ENCODE results near the gene OR3A2. TPM values are rescaled to one million over a fixed set of nuclear protein-coding genes. Genes with fewer than 3 reads are reported as not detected.
"Not testable (repeated sequence)": the region's sequence is repeated elsewhere in the genome, so short reads cannot be mapped to it uniquely, and the experiment has no call there.

OR3A2 gene
- total RNA-seq, 1 donor from 2014 or later: 1.6 TPM

GRCh38 chr17:3398310-3398709 is 12.2 kb upstream of the OR3A2 start, which contains the start of gene OR1E1:
TSS of gene OR1E1 (minus strand) at chr17:3398410. CDS start at chr17:3398410, 0 bp downstream.
- no peaks in the 10 kb centered on the region for H3K27me3 ChIP-seq (ENCODE audit: control insufficient read depth in 3 of 3, insufficient read depth in 3 of 3, low read length in 3 of 3)
- no peaks in the 10 kb centered on the region for H3K9me3 ChIP-seq (ENCODE audit: control insufficient read depth in 3 of 3, low read length in 3 of 3)
- H3K36me3 ChIP-seq (ENCODE audit: control insufficient read depth in 3 of 3, insufficient read depth in 3 of 3, low read length in 3 of 3): no peaks in the 10 kb centered on the region
- H3K4me1 ChIP-seq (ENCODE audit: control insufficient read depth in 3 of 3, insufficient read depth in 3 of 3, low read length in 3 of 3): no peaks in the 10 kb centered on the region
- no peak within 1 kb of the TSS for H3K4me3 ChIP-seq (ENCODE audit: low read length in 3 of 3)
- no peak within 1 kb of the TSS for H3K27ac ChIP-seq (ENCODE audit: low read depth, low read length)
- H3K9ac ChIP-seq (ENCODE audit: low read depth in 1 of 3, low read length in 3 of 3): no peak within 1 kb of the TSS

GRCh38 chr17:3397801-3398200 is 11.7 kb upstream of the OR3A2 start:
- H3K27me3 ChIP-seq (ENCODE audit: control insufficient read depth in 3 of 3, insufficient read depth in 3 of 3, low read length in 3 of 3); H3K27ac ChIP-seq (ENCODE audit: low read depth, low read length); H3K9me3 ChIP-seq (ENCODE audit: control insufficient read depth in 3 of 3, low read length in 3 of 3); H3K9ac ChIP-seq (ENCODE audit: low read depth in 1 of 3, low read length in 3 of 3); H3K4me1 ChIP-seq (ENCODE audit: control insufficient read depth in 3 of 3, insufficient read depth in 3 of 3, low read length in 3 of 3); H3K4me3 ChIP-seq (ENCODE audit: low read length in 3 of 3); H3K36me3 ChIP-seq (ENCODE audit: control insufficient read depth in 3 of 3, insufficient read depth in 3 of 3, low read length in 3 of 3): not testable (repeated sequence)

GRCh38 chr17:3389791-3390190 is 3.7 kb upstream of the OR3A2 start:
- peaks cover 10 to 16% (median 14%) of the 10 kb centered on the region in 3 donors for H3K27me3 ChIP-seq (ENCODE audit: control insufficient read depth in 3 of 3, insufficient read depth in 3 of 3, low read length in 3 of 3)
- H3K4me3 ChIP-seq (ENCODE audit: low read length in 3 of 3): no peak overlapping the region
- no peak overlapping the region for H3K9ac ChIP-seq (ENCODE audit: low read depth in 1 of 3, low read length in 3 of 3)
- no peaks in the 10 kb centered on the region for H3K36me3 ChIP-seq (ENCODE audit: control insufficient read depth in 3 of 3, insufficient read depth in 3 of 3, low read length in 3 of 3)
- H3K9me3 ChIP-seq (ENCODE audit: control insufficient read depth in 3 of 3, low read length in 3 of 3): no peaks in the 10 kb centered on the region
- no peaks in the 10 kb centered on the region for H3K4me1 ChIP-seq (ENCODE audit: control insufficient read depth in 3 of 3, insufficient read depth in 3 of 3, low read length in 3 of 3)
- H3K27ac ChIP-seq (ENCODE audit: low read depth, low read length): no peak overlapping the region

- peaks cover 13 to 28% (median 19%) of the 10 kb centered on the region in 3 donors for H3K27me3 ChIP-seq (ENCODE audit: control insufficient read depth in 3 of 3, insufficient read depth in 3 of 3, low read length in 3 of 3)
- H3K9ac ChIP-seq (ENCODE audit: low read depth in 1 of 3, low read length in 3 of 3): no peak overlapping the region
- no peaks in the 10 kb centered on the region for H3K4me1 ChIP-seq (ENCODE audit: control insufficient read depth in 3 of 3, insufficient read depth in 3 of 3, low read length in 3 of 3)
- no peak overlapping the region for H3K27ac ChIP-seq (ENCODE audit: low read depth, low read length)
- H3K36me3 ChIP-seq (ENCODE audit: control insufficient read depth in 3 of 3, insufficient read depth in 3 of 3, low read length in 3 of 3): no peaks in the 10 kb centered on the region
- H3K4me3 ChIP-seq (ENCODE audit: low read length in 3 of 3): no peak overlapping the region
- no peaks in the 10 kb centered on the region for H3K9me3 ChIP-seq (ENCODE audit: control insufficient read depth in 3 of 3, low read length in 3 of 3)
Observed at GRCh38 chr17:3381957-3382356, 4.2 kb downstream of the OR3A2 start.

- peaks cover 2 to 14% (median 8%) of the 10 kb centered on the region in 3 donors for H3K27me3 ChIP-seq (ENCODE audit: control insufficient read depth in 3 of 3, insufficient read depth in 3 of 3, low read length in 3 of 3)
- H3K4me1 ChIP-seq (ENCODE audit: control insufficient read depth in 3 of 3, insufficient read depth in 3 of 3, low read length in 3 of 3): no peaks in the 10 kb centered on the region
- no peak overlapping the region for H3K9ac ChIP-seq (ENCODE audit: low read depth in 1 of 3, low read length in 3 of 3)
- no peaks in the 10 kb centered on the region for H3K36me3 ChIP-seq (ENCODE audit: control insufficient read depth in 3 of 3, insufficient read depth in 3 of 3, low read length in 3 of 3)
- H3K9me3 ChIP-seq (ENCODE audit: control insufficient read depth in 3 of 3, low read length in 3 of 3): peaks cover 0 to 3% (median 0%) of the 10 kb centered on the region in 3 donors
- H3K4me3 ChIP-seq (ENCODE audit: low read length in 3 of 3): no peak overlapping the region
- no peak overlapping the region for H3K27ac ChIP-seq (ENCODE audit: low read depth, low read length)
Observed at GRCh38 chr17:3378321-3378720, 7.8 kb downstream of the OR3A2 start.

GRCh38 chr17:3371167-3371566 is 14.9 kb downstream of the OR3A2 start:
- not testable (repeated sequence) for H3K4me1 ChIP-seq (ENCODE audit: control insufficient read depth in 3 of 3, insufficient read depth in 3 of 3, low read length in 3 of 3); H3K9ac ChIP-seq (ENCODE audit: low read depth in 1 of 3, low read length in 3 of 3); H3K36me3 ChIP-seq (ENCODE audit: control insufficient read depth in 3 of 3, insufficient read depth in 3 of 3, low read length in 3 of 3); H3K9me3 ChIP-seq (ENCODE audit: control insufficient read depth in 3 of 3, low read length in 3 of 3); H3K4me3 ChIP-seq (ENCODE audit: low read length in 3 of 3); H3K27ac ChIP-seq (ENCODE audit: low read depth, low read length); H3K27me3 ChIP-seq (ENCODE audit: control insufficient read depth in 3 of 3, insufficient read depth in 3 of 3, low read length in 3 of 3)

- H3K4me1 ChIP-seq (ENCODE audit: control insufficient read depth in 3 of 3, insufficient read depth in 3 of 3, low read length in 3 of 3); H3K36me3 ChIP-seq (ENCODE audit: control insufficient read depth in 3 of 3, insufficient read depth in 3 of 3, low read length in 3 of 3); H3K4me3 ChIP-seq (ENCODE audit: low read length in 3 of 3); H3K27ac ChIP-seq (ENCODE audit: low read depth, low read length); H3K27me3 ChIP-seq (ENCODE audit: control insufficient read depth in 3 of 3, insufficient read depth in 3 of 3, low read length in 3 of 3); H3K9me3 ChIP-seq (ENCODE audit: control insufficient read depth in 3 of 3, low read length in 3 of 3); H3K9ac ChIP-seq (ENCODE audit: low read depth in 1 of 3, low read length in 3 of 3): not testable (repeated sequence)
Observed at GRCh38 chr17:3342782-3343181, 43.3 kb downstream of the OR3A2 start.

GRCh38 chr17:3335876-3336275 is 50.2 kb downstream of the OR3A2 start:
- Histone ChIP-seq H3K27me3 (ENCODE audit: control insufficient read depth in 3 of 3, insufficient read depth in 3 of 3, low read length in 3 of 3) (no peaks in the 10 kb centered on the region), H3K9ac (ENCODE audit: low read depth in 1 of 3, low read length in 3 of 3) (no peak overlapping the region), H3K4me1 (ENCODE audit: control insufficient read depth in 3 of 3, insufficient read depth in 3 of 3, low read length in 3 of 3) (no peaks in the 10 kb centered on the region), H3K4me3 (ENCODE audit: low read length in 3 of 3) (no peak overlapping the region), H3K9me3 (ENCODE audit: control insufficient read depth in 3 of 3, low read length in 3 of 3) (no peaks in the 10 kb centered on the region), H3K27ac (ENCODE audit: low read depth, low read length) (no peak overlapping the region), H3K36me3 (ENCODE audit: control insufficient read depth in 3 of 3, insufficient read depth in 3 of 3, low read length in 3 of 3) (no peaks in the 10 kb centered on the region)

GRCh38 chr17:3318336-3318735 is 67.8 kb downstream of the OR3A2 start:
- H3K4me1 ChIP-seq (ENCODE audit: control insufficient read depth in 3 of 3, insufficient read depth in 3 of 3, low read length in 3 of 3): no peaks in the 10 kb centered on the region
- no peak overlapping the region for H3K27ac ChIP-seq (ENCODE audit: low read depth, low read length)
- H3K36me3 ChIP-seq (ENCODE audit: control insufficient read depth in 3 of 3, insufficient read depth in 3 of 3, low read length in 3 of 3): no peaks in the 10 kb centered on the region
- no peak overlapping the region for H3K9ac ChIP-seq (ENCODE audit: low read depth in 1 of 3, low read length in 3 of 3)
- H3K9me3 ChIP-seq (ENCODE audit: control insufficient read depth in 3 of 3, low read length in 3 of 3): no peaks in the 10 kb centered on the region
- no peak overlapping the region for H3K4me3 ChIP-seq (ENCODE audit: low read length in 3 of 3)
- no peaks in the 10 kb centered on the region for H3K27me3 ChIP-seq (ENCODE audit: control insufficient read depth in 3 of 3, insufficient read depth in 3 of 3, low read length in 3 of 3)

- Histone ChIP-seq H3K9me3 (ENCODE audit: control insufficient read depth in 3 of 3, low read length in 3 of 3) (no peaks in the 10 kb centered on the region), H3K36me3 (ENCODE audit: control insufficient read depth in 3 of 3, insufficient read depth in 3 of 3, low read length in 3 of 3) (no peaks in the 10 kb centered on the region), H3K4me1 (ENCODE audit: control insufficient read depth in 3 of 3, insufficient read depth in 3 of 3, low read length in 3 of 3) (no peaks in the 10 kb centered on the region), H3K27me3 (ENCODE audit: control insufficient read depth in 3 of 3, insufficient read depth in 3 of 3, low read length in 3 of 3) (peaks cover 0 to 5% (median 0%) of the 10 kb centered on the region in 3 donors), H3K27ac (ENCODE audit: low read depth, low read length) (no peak overlapping the region), H3K9ac (ENCODE audit: low read depth in 1 of 3, low read length in 3 of 3) (no peak overlapping the region), H3K4me3 (ENCODE audit: low read length in 3 of 3) (no peak overlapping the region)
Observed at GRCh38 chr17:3316836-3317235, 69.3 kb downstream of the OR3A2 start.

GRCh38 chr17:3308603-3309002 is 77.5 kb downstream of the OR3A2 start:
- H3K36me3 ChIP-seq (ENCODE audit: control insufficient read depth in 3 of 3, insufficient read depth in 3 of 3, low read length in 3 of 3): no peaks in the 10 kb centered on the region
- no peak overlapping the region for H3K9ac ChIP-seq (ENCODE audit: low read depth in 1 of 3, low read length in 3 of 3)
- no peak overlapping the region for H3K27ac ChIP-seq (ENCODE audit: low read depth, low read length)
- H3K9me3 ChIP-seq (ENCODE audit: control insufficient read depth in 3 of 3, low read length in 3 of 3): no peaks in the 10 kb centered on the region
- H3K27me3 ChIP-seq (ENCODE audit: control insufficient read depth in 3 of 3, insufficient read depth in 3 of 3, low read length in 3 of 3): peaks cover 0 to 5% (median 5%) of the 10 kb centered on the region in 3 donors
- H3K4me1 ChIP-seq (ENCODE audit: control insufficient read depth in 3 of 3, insufficient read depth in 3 of 3, low read length in 3 of 3): no peaks in the 10 kb centered on the region
- H3K4me3 ChIP-seq (ENCODE audit: low read length in 3 of 3): no peak overlapping the region

Measured in skeletal muscle tissue (tissue), 4 donors.